WTC11 (cell line): ENCODE measurements around the gene MYO19. TPM values are rescaled to one million over a fixed set of nuclear protein-coding genes. Genes with fewer than 3 reads are reported as not detected.

Experiments used
- ATAC-seq: fragments of 200-7000 bp; cut with Tn5 transposase; 2 replicates; pipeline ENCODE4 v1.10.0; 2021; ENCODE audit warnings: mild to moderate bottlenecking, moderate library complexity
- CTCF ChIA-PET: fragments of 300-600 bp; sonication (Branson Sonifier 250); formaldehyde crosslinking; loops from one replicate; lab custom pipeline; 2021; ENCODE audit warnings: antibody characterized with exemption; lab: Charles Lee
- POLR2A ChIA-PET: fragments of 350-600 bp; sonication (Branson Sonifier 250); formaldehyde crosslinking; loops from one replicate; lab custom pipeline; 2021; ENCODE audit warnings: antibody characterized with exemption; lab: Charles Lee
- DNase-seq: peaks from one replicate; pipeline ENCODE4 v3.0.0; 2021; ENCODE audit warnings: low spot score
- H3K27ac Mint-ChIP-seq: 2 replicates; pipeline ENCODE4 v1.8.0; 2021; ENCODE audit warnings: mixed read lengths
- H3K27me3 Mint-ChIP-seq: 2 replicates; pipeline ENCODE4 v1.8.0; 2021; ENCODE audit warnings: low read depth, mild to moderate bottlenecking, moderate library complexity, mixed read lengths
- H3K36me3 Mint-ChIP-seq: 2 replicates; pipeline ENCODE4 v1.8.0; 2021; ENCODE audit warnings: mixed read lengths
- H3K4me1 Mint-ChIP-seq: 2 replicates; pipeline ENCODE4 v1.8.0; 2022; ENCODE audit warnings: mixed read lengths
- H3K4me3 Mint-ChIP-seq: 2 replicates; pipeline ENCODE4 v1.8.0; 2021; ENCODE audit warnings: mild to moderate bottlenecking, moderate library complexity, mixed read lengths
- H3K9me3 Mint-ChIP-seq: 2 replicates; pipeline ENCODE4 v1.8.0; 2021; ENCODE audit warnings: mixed read lengths
- ELF4 ChIP-seq: sonication (generic); formaldehyde crosslinking; IDR thresholded peaks from 2 replicates; pipeline ENCODE4 v1.8.1; 2022; ENCODE audit warnings: low read depth, mild to moderate bottlenecking, moderate library complexity, missing genetic modification reagents
- FOXK1 ChIP-seq: sonication (generic); formaldehyde crosslinking; IDR thresholded peaks from 2 replicates; pipeline ENCODE4 v1.8.0; 2022; ENCODE audit warnings: mild to moderate bottlenecking, moderate library complexity, missing genetic modification reagents
- FOXP4 ChIP-seq: sonication (generic); formaldehyde crosslinking; IDR thresholded peaks from 2 replicates; pipeline ENCODE4 v1.8.0; 2022; ENCODE audit warnings: mild to moderate bottlenecking, missing genetic modification reagents
- JAZF1 ChIP-seq: fragments of 250-450 bp; sonication (Bioruptor Pico); IDR thresholded peaks from 2 replicates; pipeline ENCODE4 v1.9.0; 2021; ENCODE audit warnings: moderate library complexity, mild to moderate bottlenecking, inconsistent platforms
- OVOL2 ChIP-seq: fragments of 250-450 bp; sonication (Bioruptor Pico); IDR thresholded peaks from 2 replicates; pipeline ENCODE4 v1.9.0; 2021; ENCODE audit warnings: mild to moderate bottlenecking, borderline replicate concordance
- PRDM15 ChIP-seq: sonication (generic); formaldehyde crosslinking; IDR thresholded peaks from 2 replicates; pipeline ENCODE4 v1.8.0; 2022; ENCODE audit warnings: missing genetic modification reagents
- PRRX2 ChIP-seq: fragments of 250-450 bp; sonication (Bioruptor Pico); IDR thresholded peaks from 2 replicates; pipeline ENCODE4 v1.8.0; 2021; ENCODE audit warnings: mild to moderate bottlenecking
- RELA ChIP-seq: sonication (generic); formaldehyde crosslinking; IDR thresholded peaks from 2 replicates; pipeline ENCODE4 v1.8.1; 2022; ENCODE audit warnings: missing genetic modification reagents, mild to moderate bottlenecking, borderline replicate concordance
- RORB ChIP-seq: fragments of 250-450 bp; sonication (Bioruptor Pico); IDR thresholded peaks from 2 replicates; pipeline ENCODE4 v1.9.0; 2021; ENCODE audit warnings: mild to moderate bottlenecking
- USF1 ChIP-seq: sonication (generic); formaldehyde crosslinking; IDR thresholded peaks from 2 replicates; pipeline ENCODE4 v1.8.0; 2022; ENCODE audit warnings: mild to moderate bottlenecking, missing genetic modification reagents
- ZBTB43 ChIP-seq: sonication (generic); formaldehyde crosslinking; IDR thresholded peaks from 2 replicates; pipeline ENCODE4 v1.8.1; 2023; ENCODE audit warnings: mild to moderate bottlenecking, missing genetic modification reagents
- ZNF121 ChIP-seq: sonication (generic); formaldehyde crosslinking; IDR thresholded peaks from 2 replicates; pipeline ENCODE4 v1.8.0; 2023; ENCODE audit warnings: missing genetic modification reagents
- ZNF138 ChIP-seq: sonication (generic); formaldehyde crosslinking; conservative IDR thresholded peaks from 2 replicates; pipeline ENCODE4 v1.8.1; 2022; ENCODE audit warnings: mild to moderate bottlenecking, moderate library complexity, missing genetic modification reagents
- ZNF219 ChIP-seq: sonication (generic); formaldehyde crosslinking; IDR thresholded peaks from 2 replicates; pipeline ENCODE4 v1.8.0; 2023; ENCODE audit warnings: missing genetic modification reagents, mild to moderate bottlenecking, borderline replicate concordance
- ZNF317 ChIP-seq: sonication (generic); formaldehyde crosslinking; IDR thresholded peaks from 2 replicates; pipeline ENCODE4 v1.8.1; 2023; ENCODE audit warnings: low read depth, mild to moderate bottlenecking, moderate library complexity, missing genetic modification reagents, borderline replicate concordance
- ZNF416 ChIP-seq: fragments of 250-450 bp; sonication (Bioruptor Pico); IDR thresholded peaks from 2 replicates; pipeline ENCODE4 v1.9.0; 2021; ENCODE audit warnings: mild to moderate bottlenecking, inconsistent platforms
- ZNF425 ChIP-seq: fragments of 250-450 bp; sonication (Bioruptor Pico); conservative IDR thresholded peaks from 2 replicates; pipeline ENCODE4 v1.9.0; 2021; ENCODE audit warnings: mild to moderate bottlenecking
- ZNF512 ChIP-seq: sonication (generic); formaldehyde crosslinking; IDR thresholded peaks from 2 replicates; pipeline ENCODE4 v1.8.1; 2022; ENCODE audit warnings: missing genetic modification reagents, borderline replicate concordance
- total RNA-seq: library from RNA; stranded (reverse); gene quantifications from 3 replicates; pipeline ENCODE4 v1.2.3, GENCODE V29; 2021

The MYO19 gene
- total RNA-seq, 1 experiment from 2014 or later, result 146 TPM

- no peaks in the 10 kb centered on the region for H3K36me3 Mint-ChIP-seq
- H3K4me3 Mint-ChIP-seq, result no peak overlapping the region
- TF ChIP-seq ZNF512 (CRISPR knock-in tag) (0 out of 2 replicates have a peak, but pooled peaks have one; percentile 69), ZNF416 (CRISPR knock-in tag) (no peak)
- POLR2A ChIA-PET, result no interaction called here
- ATAC-seq, result no peak
- no peaks in the 10 kb centered on the region for H3K9me3 Mint-ChIP-seq
- DNase-seq, result no peak
- no peak overlapping the region for H3K27ac Mint-ChIP-seq
- CTCF ChIA-PET, result interaction anchor here (0.9 to 2.5 kb wide), 3 partner anchors 9 to 22 kb away, joined by 3 to 10 read pairs (median 3); no protein-coding TSS in a partner anchor
- H3K27me3 Mint-ChIP-seq, result peaks cover 27% of the 10 kb centered on the region
- no peaks in the 10 kb centered on the region for H3K4me1 Mint-ChIP-seq
Measured at GRCh38 chr17:36460265-36460937, 74.3 kb downstream of the MYO19 start.

GRCh38 chr17:36459601-36460000 lies 75.1 kb downstream of the MYO19 start:
- Mint-ChIP-seq H3K27me3 (peaks cover 20% of the 10 kb centered on the region), H3K36me3 (no peaks in the 10 kb centered on the region), H3K9me3 (no peaks in the 10 kb centered on the region), H3K27ac (no peak overlapping the region), H3K4me3 (no peak overlapping the region), H3K4me1 (no peaks in the 10 kb centered on the region)
- no peak for DNase-seq
- TF ChIP-seq USF1 (CRISPR knock-in tag), result no peak
- no peak for TF ChIP-seq PRDM15 (CRISPR knock-in tag)
- TF ChIP-seq ZNF425 (CRISPR knock-in tag), result no peak
- TF ChIP-seq JAZF1, result no peak
- no peak for TF ChIP-seq OVOL2
- TF ChIP-seq ZBTB43 (CRISPR knock-in tag), result no peak
- no peak for TF ChIP-seq ZNF317 (CRISPR knock-in tag)
- no peak for TF ChIP-seq RORB (CRISPR knock-in tag)
- TF ChIP-seq ZNF219 (CRISPR knock-in tag), result no peak
- TF ChIP-seq RELA (CRISPR knock-in tag), result no peak
- no peak for TF ChIP-seq ZNF121 (CRISPR knock-in tag)
- no peak for TF ChIP-seq ZNF138
- TF ChIP-seq ELF4 (CRISPR knock-in tag), result no peak
- TF ChIP-seq PRRX2 (CRISPR knock-in tag), result no peak
- TF ChIP-seq FOXP4 (CRISPR knock-in tag), result no peak
- TF ChIP-seq FOXK1, result no peak
- TF ChIP-seq, all 79 proteins: peak for 0
- ChIA-PET CTCF (interaction anchor here (0.9 to 2.5 kb wide), 2 partner anchors 16 to 23 kb away, joined by 3 to 10 read pairs; no protein-coding TSS in a partner anchor), POLR2A (no interaction called here)
- ATAC-seq, result no peak
